ENCODE data around the gene PLCB4.

DNA sequence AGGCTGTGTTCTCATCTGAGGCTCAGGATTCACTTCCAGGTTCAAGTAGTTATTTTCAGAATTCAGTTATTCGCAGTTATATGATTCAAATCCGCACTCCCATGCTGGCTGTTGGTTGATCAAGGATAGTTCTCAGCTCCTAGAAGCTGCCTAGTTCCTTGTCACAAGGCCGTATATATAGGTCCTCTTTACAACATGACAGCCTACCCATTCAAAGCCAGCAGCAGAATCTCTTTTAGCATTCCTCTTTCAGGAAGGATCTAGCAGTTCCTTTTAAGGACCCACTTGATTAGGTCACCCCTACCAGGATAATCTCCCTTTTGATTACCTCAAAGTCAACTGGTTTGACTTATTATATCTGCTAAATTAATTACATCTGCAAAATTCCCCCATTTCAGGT lies 421.7 kb downstream of the PLCB4 start:
- no peak for TF ChIP-seq POLR2A (IDR thresholded peaks at IDR 0.05; ENCODE audit: low read depth, low read length)
- no peak for TF ChIP-seq POLR2AphosphoS5 (IDR thresholded peaks at IDR 0.05; ENCODE audit: low read depth, low read length)
- TF ChIP-seq TAF1 (IDR thresholded peaks at IDR 0.05; ENCODE audit: borderline replicate concordance, low read depth, low read length): no peak
